B cell (primary cell): ENCODE measurements around the gene C3orf38.

Experiments used
- EZH2 ChIP-seq: IDR thresholded peaks from 2 replicates; pipeline ENCODE4 v1.6.1; 2012; ENCODE audit warnings: borderline replicate concordance, low read depth, mild to moderate bottlenecking, moderate library complexity, low read length; ENCODE audit not compliant: insufficient read depth, poor library complexity, severe bottlenecking
- TF ChIP-seq, protein P1 (sequence below): fragments of 200-600 bp; IDR thresholded peaks from one replicate; pipeline ENCODE4 v1.8.0; 2022; ENCODE audit warnings: antibody characterized with exemption, mild to moderate bottlenecking

GRCh38 chr3:88105325-88105724, 44.4 kb upstream of the C3orf38 start:
- TF ChIP-seq, protein P1, sequence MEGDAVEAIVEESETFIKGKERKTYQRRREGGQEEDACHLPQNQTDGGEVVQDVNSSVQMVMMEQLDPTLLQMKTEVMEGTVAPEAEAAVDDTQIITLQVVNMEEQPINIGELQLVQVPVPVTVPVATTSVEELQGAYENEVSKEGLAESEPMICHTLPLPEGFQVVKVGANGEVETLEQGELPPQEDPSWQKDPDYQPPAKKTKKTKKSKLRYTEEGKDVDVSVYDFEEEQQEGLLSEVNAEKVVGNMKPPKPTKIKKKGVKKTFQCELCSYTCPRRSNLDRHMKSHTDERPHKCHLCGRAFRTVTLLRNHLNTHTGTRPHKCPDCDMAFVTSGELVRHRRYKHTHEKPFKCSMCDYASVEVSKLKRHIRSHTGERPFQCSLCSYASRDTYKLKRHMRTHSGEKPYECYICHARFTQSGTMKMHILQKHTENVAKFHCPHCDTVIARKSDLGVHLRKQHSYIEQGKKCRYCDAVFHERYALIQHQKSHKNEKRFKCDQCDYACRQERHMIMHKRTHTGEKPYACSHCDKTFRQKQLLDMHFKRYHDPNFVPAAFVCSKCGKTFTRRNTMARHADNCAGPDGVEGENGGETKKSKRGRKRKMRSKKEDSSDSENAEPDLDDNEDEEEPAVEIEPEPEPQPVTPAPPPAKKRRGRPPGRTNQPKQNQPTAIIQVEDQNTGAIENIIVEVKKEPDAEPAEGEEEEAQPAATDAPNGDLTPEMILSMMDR = no peak
- no peak for TF ChIP-seq EZH2
